Transverse colon (tissue), 4 donors: ENCODE measurements around the gene FAM241B.

Source experiments
- CTCF ChIP-seq, 5 experiments: fragments of 200-600 bp in 3 of 5; fragments of 450-650 bp in 2 of 5; sonication (generic) in 3 of 5; IDR thresholded peaks; 1 replicate in 2 of 5; 2 replicates in 3 of 5; pipeline ENCODE4 v1.5.1; 2016 to 2017; ENCODE audit warnings: antibody characterized with exemption in 5 of 5, inconsistent platforms in 3 of 5, mild to moderate bottlenecking in 2 of 5, moderate library complexity in 1 of 5
- POLR2A ChIP-seq: fragments of 450-650 bp; IDR thresholded peaks from one replicate; pipeline ENCODE4 v1.6.1; 2016; ENCODE audit warnings: antibody characterized with exemption, mild to moderate bottlenecking, moderate library complexity
- POLR2AphosphoS5 ChIP-seq, 3 donors: sonication (generic); formaldehyde crosslinking; IDR thresholded peaks; one replicate each; pipeline ENCODE4 v1.6.1; 2016; ENCODE audit warnings: antibody characterized with exemption in 3 of 3

GRCh38 chr10:69628891-69629290 is 1.2 kb upstream of the FAM241B start:
- TF ChIP-seq POLR2A: no peak
- TF ChIP-seq CTCF (IDR thresholded peaks at IDR 0.05): no peak
- no peak for TF ChIP-seq POLR2AphosphoS5 (IDR thresholded peaks at IDR 0.05)
